ENCODE data around the gene CYB561. TPM values are rescaled to one million over a fixed set of nuclear protein-coding genes. Genes with fewer than 3 reads are reported as not detected.

CYB561 gene
- total RNA-seq, 4 donors from 2014 or later: 46.2 to 129 (median 101) TPM

- no peak for DNase-seq
Measured at GRCh38 chr17:63482509-63482908, 36.4 kb upstream of the CYB561 start.

GRCh38 chr17:63481488-63481870 lies 35.4 kb upstream of the CYB561 start:
- no peaks in the 10 kb centered on the region for H3K36me3 ChIP-seq
- TF ChIP-seq CTCF (IDR thresholded peaks at IDR 0.05) (no peak), POLR2A (IDR thresholded peaks at IDR 0.05) (no peak)
- H3K27ac ChIP-seq: no peak overlapping the region
- no peaks in the 10 kb centered on the region for H3K9me3 ChIP-seq
- no peak overlapping the region for H3K4me3 ChIP-seq (replicated peaks in 1 of 3)
- intact Hi-C loops (cut with DNase I): no loop called here
- whole genome bisulfite sequencing, 2 donors: 67 to 87% methylated on average over 14 to 15 of the region's 16 CpGs
- no peaks in the 10 kb centered on the region for H3K27me3 ChIP-seq
- no peak for DNase-seq
- H3K4me1 ChIP-seq: peaks cover 5 to 35% of the 10 kb centered on the region in 2 donors

More at GRCh38 chr17:63482509-63482908, 36.4 kb upstream of the CYB561 start:
- no peaks in the 10 kb centered on the region for H3K36me3 ChIP-seq
- intact Hi-C loops (cut with DNase I): no loop called here
- H3K4me1 ChIP-seq: peaks cover 4 to 25% of the 10 kb centered on the region in 2 donors
- no peaks in the 10 kb centered on the region for H3K9me3 ChIP-seq
- H3K27ac ChIP-seq: no peak overlapping the region
- no peaks in the 10 kb centered on the region for H3K27me3 ChIP-seq
- TF ChIP-seq CTCF (IDR thresholded peaks at IDR 0.05): no peak
- no peak for TF ChIP-seq POLR2A (IDR thresholded peaks at IDR 0.05)
- H3K4me3 ChIP-seq (replicated peaks in 1 of 3): no peak overlapping the region
- 92 to 97% methylated on average over 9 to 15 of the region's 16 CpGs for WGBS, 2 donors

- peak; percentile 75 to 82 for DNase-seq
- peaks cover 5 to 38% of the 10 kb centered on the region in 2 donors for H3K4me1 ChIP-seq
- no peaks in the 10 kb centered on the region for H3K9me3 ChIP-seq
- no peaks in the 10 kb centered on the region for H3K27me3 ChIP-seq
- no peak overlapping the region for H3K4me3 ChIP-seq (replicated peaks in 1 of 3)
- WGBS, 2 donors: 30 to 51% methylated on average over 9 to 11 of the region's 11 CpGs
- no peak for TF ChIP-seq CTCF (IDR thresholded peaks at IDR 0.05)
- H3K27ac ChIP-seq: no peak overlapping the region
- intact Hi-C loops (cut with DNase I): no loop called here
- no peaks in the 10 kb centered on the region for H3K36me3 ChIP-seq
Measured at GRCh38 chr17:63480826-63481487, 34.9 kb upstream of the CYB561 start.

- no peaks in the 10 kb centered on the region for H3K27me3 ChIP-seq
- H3K4me3 ChIP-seq (replicated peaks in 1 of 3): no peak overlapping the region
- H3K36me3 ChIP-seq: no peaks in the 10 kb centered on the region
- 94% methylated on average over 21 of the region's 21 CpGs for WGBS, 2 donors
- intact Hi-C loops (cut with DNase I): no loop called here
- TF ChIP-seq POLR2A (IDR thresholded peaks at IDR 0.05) (no peak), CTCF (IDR thresholded peaks at IDR 0.05) (no peak)
- peaks cover 5 to 38% of the 10 kb centered on the region in 2 donors for H3K4me1 ChIP-seq
- H3K9me3 ChIP-seq: no peaks in the 10 kb centered on the region
- no peak for DNase-seq
- no peak overlapping the region for H3K27ac ChIP-seq
Measured at GRCh38 chr17:63480192-63480784, 34.2 kb upstream of the CYB561 start.

GRCh38 chr17:63479495-63480184 lies 33.5 kb upstream of the CYB561 start:
- no peak for TF ChIP-seq CTCF (IDR thresholded peaks at IDR 0.05)
- no peak for TF ChIP-seq POLR2A (IDR thresholded peaks at IDR 0.05)
- Histone ChIP-seq H3K9me3 (no peaks in the 10 kb centered on the region), H3K27ac (no peak overlapping the region), H3K4me1 (peaks cover 5 to 38% of the 10 kb centered on the region in 2 donors), H3K27me3 (no peaks in the 10 kb centered on the region), H3K4me3 (replicated peaks in 1 of 3) (no peak overlapping the region), H3K36me3 (no peaks in the 10 kb centered on the region)
- WGBS, 2 donors: 78 to 92% methylated on average over 11 to 12 of the region's 17 CpGs
- intact Hi-C loops (cut with DNase I): loop anchor here (5.0 kb wide), 1 partner anchor 52 kb away; no protein-coding TSS in a partner anchor
- no peak for DNase-seq
